Liver (tissue), 9 donors: ENCODE data around the gene NAT16. TPM values are rescaled to one million over a fixed set of nuclear protein-coding genes. Genes with fewer than 3 reads are reported as not detected.

Experiments
- DNase-seq: peaks from one replicate; pipeline ENCODE4 v3.0.0-alpha.2; 2017; ENCODE audit warnings: low spot score
- H3K27ac ChIP-seq, 2 donors: one replicate each; pipeline ENCODE4 v1.7.0; 2013; ENCODE audit warnings: inconsistent platforms in 2 of 2, low read length in 2 of 2, control low read depth in 1 of 2, low read depth in 1 of 2, mild to moderate bottlenecking in 1 of 2
- H3K27me3 ChIP-seq, 4 donors: one replicate each; pipeline versions ENCODE4 v1.6.1 to v1.7.0; 2013; ENCODE audit warnings: low read length in 3 of 4, inconsistent platforms in 1 of 4, mild to moderate bottlenecking in 1 of 4, moderate library complexity in 1 of 4; ENCODE audit not compliant: control insufficient read depth in 4 of 4, insufficient read depth in 4 of 4
- H3K36me3 ChIP-seq, 4 donors: one replicate each; pipeline versions ENCODE4 v1.6.1 to v1.7.0; 2013; ENCODE audit warnings: low read length in 3 of 4, mild to moderate bottlenecking in 3 of 4, low read depth in 1 of 4, moderate library complexity in 1 of 4; ENCODE audit not compliant: control insufficient read depth in 4 of 4, insufficient read depth in 3 of 4
- H3K4me1 ChIP-seq, 4 donors: one replicate each; pipeline versions ENCODE4 v1.6.1 to v1.7.0; 2013; ENCODE audit warnings: low read length in 3 of 4, mild to moderate bottlenecking in 3 of 4, moderate library complexity in 1 of 4; ENCODE audit not compliant: control insufficient read depth in 4 of 4, insufficient read depth in 4 of 4
- H3K4me3 ChIP-seq, 3 donors: one replicate each; pipeline versions ENCODE4 v1.6.1 to v1.7.0; 2013; ENCODE audit warnings: low read length in 3 of 3, control low read depth in 1 of 3, low read depth in 1 of 3, mild to moderate bottlenecking in 1 of 3
- H3K9ac ChIP-seq, 2 donors: one replicate each; pipeline ENCODE4 v1.7.0; 2013; ENCODE audit warnings: low read length in 2 of 2, mild to moderate bottlenecking in 2 of 2, moderate library complexity in 2 of 2, control low read depth in 1 of 2, low read depth in 1 of 2
- H3K9me3 ChIP-seq, 4 donors: one replicate each; pipeline versions ENCODE4 v1.6.1 to v1.7.0; 2013; ENCODE audit warnings: low read length in 3 of 4; ENCODE audit not compliant: control insufficient read depth in 4 of 4
- EGR1 ChIP-seq, 2 donors: IDR thresholded peaks; 2 replicates each; pipeline ENCODE4 v1.6.1; 2016 to 2018; ENCODE audit warnings: antibody characterized with exemption in 2 of 2, low read depth in 2 of 2
- GABPA ChIP-seq, 2 donors: IDR thresholded peaks in 1 of 2; conservative IDR thresholded peaks in 1 of 2; 2 replicates each; pipeline ENCODE4 v1.6.1; 2016; ENCODE audit warnings: antibody characterized with exemption in 2 of 2, mild to moderate bottlenecking in 1 of 2, moderate library complexity in 1 of 2
- HNF4A ChIP-seq, 2 donors: conservative IDR thresholded peaks; 2 replicates each; pipeline ENCODE4 v1.6.1; 2016; ENCODE audit warnings: antibody characterized with exemption in 2 of 2, mild to moderate bottlenecking in 2 of 2
- HNF4G ChIP-seq: IDR thresholded peaks from 2 replicates; pipeline ENCODE4 v1.6.1; 2016; ENCODE audit warnings: antibody characterized with exemption
- JUND ChIP-seq, 2 donors: IDR thresholded peaks; 2 replicates each; pipeline ENCODE4 v1.6.1; 2016; ENCODE audit warnings: antibody characterized with exemption in 2 of 2
- NR2F2 ChIP-seq: IDR thresholded peaks from 2 replicates; pipeline ENCODE4 v1.6.1; 2016; ENCODE audit warnings: antibody characterized with exemption
- RAD21 ChIP-seq, 2 donors: IDR thresholded peaks; 2 replicates each; pipeline ENCODE4 v1.6.1; 2016; ENCODE audit warnings: antibody characterized with exemption in 2 of 2, mild to moderate bottlenecking in 2 of 2
- RXRA ChIP-seq, 2 donors: IDR thresholded peaks; 2 replicates each; pipeline ENCODE4 v1.6.1; 2017 to 2018; ENCODE audit warnings: antibody characterized with exemption in 2 of 2, mild to moderate bottlenecking in 1 of 2
- SP1 ChIP-seq: IDR thresholded peaks from 2 replicates; pipeline ENCODE4 v1.6.1; 2018; ENCODE audit warnings: antibody characterized with exemption, mild to moderate bottlenecking
- WGBS: extraction: QIAGEN DNeasy Blood & Tissue Kit; methylation state at CpG from one replicate; pipeline ENCODE4 v1.1.7; 2013; 5-methylcytosine and 5-hydroxymethylcytosine counted together
- polyA plus RNA-seq, 2 donors: library from polyadenylated mRNA; stranded (reverse) in 1 of 2; unstranded in 1 of 2; fragments of 200-250 nt in 1 of 2; fragments of >200 nt in 1 of 2; fragmentation: Nextera tagmentation in 1 of 2; extraction: Ambion mirVana in 1 of 2; gene quantifications; one replicate each; pipeline versions ENCODE4 v1.2.1 to v1.2.3, GENCODE V29; 2013 to 2015
- total RNA-seq, 2 donors: library from RNA; depleted of rRNA; stranded (reverse); fragments of >200 nt; gene quantifications; one replicate each; pipeline ENCODE4 v1.2.3, GENCODE V29; 2014
- TF ChIP-seq, protein P1 (sequence below): IDR thresholded peaks from 2 replicates; pipeline ENCODE4 v1.6.1; 2016; ENCODE audit warnings: antibody characterized with exemption, mild to moderate bottlenecking
- TF ChIP-seq, protein P2 (sequence below): IDR thresholded peaks from 2 replicates; pipeline ENCODE4 v1.6.1; 2016; ENCODE audit warnings: antibody characterized with exemption
- TF ChIP-seq, protein P3 (sequence below): fragments of 150-350 bp; IDR thresholded peaks from 2 replicates; pipeline ENCODE4 v1.5.1; 2017; ENCODE audit warnings: improper control_type of control experiment, low read depth, low read length; ENCODE audit not compliant: missing input control
- TF ChIP-seq, protein P4 (sequence below): IDR thresholded peaks from 2 replicates; pipeline ENCODE4 v1.6.1; 2016; ENCODE audit warnings: antibody characterized with exemption
- donor health status: healthy.
- donor health status: healthy.
- donor health status: healthy.
- donor health status: healthy.
- donor health status: healthy.

The NAT16 gene
- total and polyA plus RNA-seq, 4 donors = not detected

DNA sequence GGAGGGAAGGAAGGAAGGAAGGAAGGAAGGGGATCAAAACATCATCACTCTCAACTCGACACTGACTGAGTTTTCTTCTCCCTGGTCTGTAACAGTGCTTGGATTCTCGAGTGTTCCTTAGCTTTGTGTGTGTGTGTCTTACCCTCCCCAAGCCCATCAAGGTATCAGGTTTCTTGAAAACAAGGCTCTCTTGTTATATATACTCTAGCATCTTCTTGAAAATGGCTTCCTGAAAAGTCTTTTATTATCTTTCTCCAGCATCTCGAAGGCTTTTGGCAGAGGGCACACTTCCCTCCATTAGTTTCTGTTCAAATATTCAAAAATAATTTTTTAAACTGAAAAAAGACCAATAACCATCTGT, 39.8 kb downstream of the NAT16 start:
- H3K9me3 ChIP-seq = no peaks in the 10 kb centered on the region
- WGBS = 68% methylated on average over 3 of the region's 3 CpGs
- no peak for DNase-seq
- no peaks in the 10 kb centered on the region for H3K27me3 ChIP-seq
- TF ChIP-seq, protein P1, sequence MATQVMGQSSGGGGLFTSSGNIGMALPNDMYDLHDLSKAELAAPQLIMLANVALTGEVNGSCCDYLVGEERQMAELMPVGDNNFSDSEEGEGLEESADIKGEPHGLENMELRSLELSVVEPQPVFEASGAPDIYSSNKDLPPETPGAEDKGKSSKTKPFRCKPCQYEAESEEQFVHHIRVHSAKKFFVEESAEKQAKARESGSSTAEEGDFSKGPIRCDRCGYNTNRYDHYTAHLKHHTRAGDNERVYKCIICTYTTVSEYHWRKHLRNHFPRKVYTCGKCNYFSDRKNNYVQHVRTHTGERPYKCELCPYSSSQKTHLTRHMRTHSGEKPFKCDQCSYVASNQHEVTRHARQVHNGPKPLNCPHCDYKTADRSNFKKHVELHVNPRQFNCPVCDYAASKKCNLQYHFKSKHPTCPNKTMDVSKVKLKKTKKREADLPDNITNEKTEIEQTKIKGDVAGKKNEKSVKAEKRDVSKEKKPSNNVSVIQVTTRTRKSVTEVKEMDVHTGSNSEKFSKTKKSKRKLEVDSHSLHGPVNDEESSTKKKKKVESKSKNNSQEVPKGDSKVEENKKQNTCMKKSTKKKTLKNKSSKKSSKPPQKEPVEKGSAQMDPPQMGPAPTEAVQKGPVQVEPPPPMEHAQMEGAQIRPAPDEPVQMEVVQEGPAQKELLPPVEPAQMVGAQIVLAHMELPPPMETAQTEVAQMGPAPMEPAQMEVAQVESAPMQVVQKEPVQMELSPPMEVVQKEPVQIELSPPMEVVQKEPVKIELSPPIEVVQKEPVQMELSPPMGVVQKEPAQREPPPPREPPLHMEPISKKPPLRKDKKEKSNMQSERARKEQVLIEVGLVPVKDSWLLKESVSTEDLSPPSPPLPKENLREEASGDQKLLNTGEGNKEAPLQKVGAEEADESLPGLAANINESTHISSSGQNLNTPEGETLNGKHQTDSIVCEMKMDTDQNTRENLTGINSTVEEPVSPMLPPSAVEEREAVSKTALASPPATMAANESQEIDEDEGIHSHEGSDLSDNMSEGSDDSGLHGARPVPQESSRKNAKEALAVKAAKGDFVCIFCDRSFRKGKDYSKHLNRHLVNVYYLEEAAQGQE = no peak
- no peak overlapping the region for H3K9ac ChIP-seq
- H3K36me3 ChIP-seq = peaks cover 4 to 5% (median 5%) of the 10 kb centered on the region in 4 donors
- no peak overlapping the region for H3K27ac ChIP-seq
- peaks cover 0 to 12% (median 10%) of the 10 kb centered on the region in 4 donors for H3K4me1 ChIP-seq
- no peak overlapping the region for H3K4me3 ChIP-seq

DNA sequence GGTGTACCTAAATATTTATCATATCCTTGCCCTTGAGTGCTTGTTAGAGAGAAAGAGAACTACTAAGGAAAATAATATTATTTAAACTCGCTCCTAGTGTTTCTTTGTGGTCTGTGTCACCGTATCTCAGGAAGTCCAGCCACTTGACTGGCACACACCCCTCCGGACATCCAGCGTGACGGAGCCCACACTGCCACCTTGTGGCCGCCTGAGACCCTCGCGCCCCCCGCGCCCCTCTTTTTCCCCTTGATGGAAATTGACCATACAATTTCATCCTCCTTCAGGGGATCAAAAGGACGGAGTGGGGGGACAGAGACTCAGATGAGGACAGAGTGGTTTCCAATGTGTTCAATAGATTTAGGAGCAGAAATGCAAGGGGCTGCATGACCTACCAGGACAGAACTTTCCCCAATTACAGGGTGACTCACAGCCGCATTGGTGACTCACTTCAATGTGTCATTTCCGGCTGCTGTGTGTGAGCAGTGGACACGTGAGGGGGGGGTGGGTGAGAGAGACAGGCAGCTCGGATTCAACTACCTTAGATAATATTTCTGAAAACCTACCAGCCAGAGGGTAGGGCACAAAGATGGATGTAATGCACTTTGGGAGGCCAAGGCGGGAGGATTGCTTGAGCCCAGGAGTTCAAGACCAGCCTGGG, 41.8 kb downstream of the NAT16 start:
- H3K4me1 ChIP-seq = peaks cover 0 to 6% (median under 1%) of the 10 kb centered on the region in 4 donors
- peak; percentile 75 for DNase-seq
- peak overlapping the region in 1 of 2 donors; percentile 44 for H3K9ac ChIP-seq
- 15% methylated on average over 16 of the region's 16 CpGs for WGBS
- TF ChIP-seq JUND (IDR thresholded peaks at IDR 0.05) = peak; percentile 95 to 98
- TF ChIP-seq, protein P1 = peak; percentile 39
- TF ChIP-seq HNF4A (conservative IDR thresholded peaks at IDR 0.05) = no peak
- TF ChIP-seq, protein P2, sequence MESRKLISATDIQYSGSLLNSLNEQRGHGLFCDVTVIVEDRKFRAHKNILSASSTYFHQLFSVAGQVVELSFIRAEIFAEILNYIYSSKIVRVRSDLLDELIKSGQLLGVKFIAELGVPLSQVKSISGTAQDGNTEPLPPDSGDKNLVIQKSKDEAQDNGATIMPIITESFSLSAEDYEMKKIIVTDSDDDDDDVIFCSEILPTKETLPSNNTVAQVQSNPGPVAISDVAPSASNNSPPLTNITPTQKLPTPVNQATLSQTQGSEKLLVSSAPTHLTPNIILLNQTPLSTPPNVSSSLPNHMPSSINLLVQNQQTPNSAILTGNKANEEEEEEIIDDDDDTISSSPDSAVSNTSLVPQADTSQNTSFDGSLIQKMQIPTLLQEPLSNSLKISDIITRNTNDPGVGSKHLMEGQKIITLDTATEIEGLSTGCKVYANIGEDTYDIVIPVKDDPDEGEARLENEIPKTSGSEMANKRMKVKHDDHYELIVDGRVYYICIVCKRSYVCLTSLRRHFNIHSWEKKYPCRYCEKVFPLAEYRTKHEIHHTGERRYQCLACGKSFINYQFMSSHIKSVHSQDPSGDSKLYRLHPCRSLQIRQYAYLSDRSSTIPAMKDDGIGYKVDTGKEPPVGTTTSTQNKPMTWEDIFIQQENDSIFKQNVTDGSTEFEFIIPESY = no peak
- TF ChIP-seq, protein P3, sequence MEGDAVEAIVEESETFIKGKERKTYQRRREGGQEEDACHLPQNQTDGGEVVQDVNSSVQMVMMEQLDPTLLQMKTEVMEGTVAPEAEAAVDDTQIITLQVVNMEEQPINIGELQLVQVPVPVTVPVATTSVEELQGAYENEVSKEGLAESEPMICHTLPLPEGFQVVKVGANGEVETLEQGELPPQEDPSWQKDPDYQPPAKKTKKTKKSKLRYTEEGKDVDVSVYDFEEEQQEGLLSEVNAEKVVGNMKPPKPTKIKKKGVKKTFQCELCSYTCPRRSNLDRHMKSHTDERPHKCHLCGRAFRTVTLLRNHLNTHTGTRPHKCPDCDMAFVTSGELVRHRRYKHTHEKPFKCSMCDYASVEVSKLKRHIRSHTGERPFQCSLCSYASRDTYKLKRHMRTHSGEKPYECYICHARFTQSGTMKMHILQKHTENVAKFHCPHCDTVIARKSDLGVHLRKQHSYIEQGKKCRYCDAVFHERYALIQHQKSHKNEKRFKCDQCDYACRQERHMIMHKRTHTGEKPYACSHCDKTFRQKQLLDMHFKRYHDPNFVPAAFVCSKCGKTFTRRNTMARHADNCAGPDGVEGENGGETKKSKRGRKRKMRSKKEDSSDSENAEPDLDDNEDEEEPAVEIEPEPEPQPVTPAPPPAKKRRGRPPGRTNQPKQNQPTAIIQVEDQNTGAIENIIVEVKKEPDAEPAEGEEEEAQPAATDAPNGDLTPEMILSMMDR = peak; percentile 52
- peak; percentile 23 to 72 for TF ChIP-seq GABPA (IDR thresholded peaks at IDR 0.05 in 1 of 2, conservative IDR thresholded peaks at IDR 0.05 in 1 of 2)
- TF ChIP-seq, protein P4, sequence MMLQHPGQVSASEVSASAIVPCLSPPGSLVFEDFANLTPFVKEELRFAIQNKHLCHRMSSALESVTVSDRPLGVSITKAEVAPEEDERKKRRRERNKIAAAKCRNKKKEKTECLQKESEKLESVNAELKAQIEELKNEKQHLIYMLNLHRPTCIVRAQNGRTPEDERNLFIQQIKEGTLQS = peak; percentile 40
- TF ChIP-seq EGR1 (IDR thresholded peaks at IDR 0.05; ENCODE audit: low read depth in 2 of 2) = no peak
- no peak for TF ChIP-seq NR2F2
- no peak for TF ChIP-seq RXRA (IDR thresholded peaks at IDR 0.05)
- no peak for TF ChIP-seq HNF4G
- peak; percentile 69 to 78 for TF ChIP-seq RAD21 (IDR thresholded peaks at IDR 0.05)
- peak; percentile 37 for TF ChIP-seq SP1
- H3K4me3 ChIP-seq = no peak overlapping the region
- peaks cover 5 to 16% (median 14%) of the 10 kb centered on the region in 4 donors for H3K36me3 ChIP-seq
- peak overlapping the region; percentile 65 for H3K27ac ChIP-seq
- no peaks in the 10 kb centered on the region for H3K9me3 ChIP-seq
- H3K27me3 ChIP-seq = no peaks in the 10 kb centered on the region
